Non-pigmented ciliary epithelial cell (primary cell): ENCODE measurements around the gene IFITM10.

ENCODE experiments used
- DNase-seq: peaks from one replicate; pipeline ENCODE4 v3.0.0-alpha.2; 2010; ENCODE audit warnings: low read depth

The IFITM10 gene

DNA sequence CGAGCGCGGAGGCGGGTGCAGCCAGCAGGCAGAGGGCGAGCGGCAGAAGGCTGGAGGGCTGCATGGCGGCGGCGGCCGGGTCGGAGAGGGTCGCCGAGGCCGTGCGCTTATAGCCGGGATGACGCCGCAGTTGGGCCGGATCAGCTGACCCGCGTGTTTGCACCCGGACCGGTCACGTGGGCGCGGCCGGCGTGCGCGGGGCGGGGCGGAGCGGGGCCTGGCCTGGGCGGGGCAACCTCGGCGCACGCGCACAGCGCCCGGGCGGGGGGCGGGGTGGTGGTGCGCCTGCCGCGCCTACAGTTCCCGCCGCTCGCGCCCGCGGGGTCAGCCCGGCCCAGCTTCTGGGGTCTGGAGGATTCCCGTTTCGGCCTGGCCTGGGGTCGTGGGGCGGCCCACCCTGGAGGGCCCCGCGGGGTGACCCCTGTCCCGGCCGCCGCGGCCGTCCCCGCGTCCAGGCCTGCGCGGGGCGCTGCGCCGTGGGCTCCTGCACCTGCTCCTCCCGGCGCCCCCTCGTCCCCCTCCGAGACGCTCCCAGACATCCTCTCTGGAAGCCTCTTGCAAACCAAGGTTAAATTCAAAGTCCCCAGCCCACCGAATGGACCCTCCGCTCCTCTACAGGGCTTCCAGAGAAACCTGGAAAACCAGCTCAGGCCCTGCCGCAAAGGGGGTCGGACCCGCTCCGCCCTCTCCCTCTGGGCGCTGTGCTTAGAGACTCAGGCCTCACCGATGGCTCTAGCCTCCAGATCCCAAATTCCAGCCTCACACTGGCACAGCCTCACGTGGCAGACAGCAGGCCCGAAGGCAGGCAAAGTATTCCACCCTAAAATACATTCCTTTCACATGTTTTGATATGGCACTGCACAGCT lies 13.6 kb upstream of the IFITM10 start, which contains the start of gene CTSD:
TSS of gene CTSD (minus strand) at position 132 of the 866 bp plus-strand sequence. CDS start at position 64, 68 bp downstream.
- DNase-seq, result no peak

DNA sequence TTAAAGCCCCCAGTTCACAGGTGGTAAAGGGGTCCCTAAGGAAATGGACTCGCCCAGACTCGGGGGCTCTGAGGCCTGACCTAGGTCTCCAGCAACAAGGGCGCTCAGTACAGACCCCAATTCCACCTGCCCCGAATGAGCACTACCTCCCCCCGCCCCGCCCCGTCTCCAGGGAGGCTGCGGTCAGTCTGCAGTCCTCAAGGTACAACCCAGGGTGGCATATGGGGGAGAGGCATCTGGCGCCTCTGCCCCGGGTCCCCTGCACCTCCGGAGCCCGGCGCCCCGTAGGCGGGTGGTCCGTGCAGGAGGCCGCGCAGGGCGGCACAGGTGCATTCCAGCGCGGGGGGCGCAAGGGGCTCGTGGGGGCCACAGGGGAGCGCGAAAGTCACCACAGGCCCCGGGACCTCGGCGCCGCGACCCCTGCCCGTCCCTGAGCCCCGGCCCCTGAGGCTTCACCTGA lies 13.0 kb upstream of the IFITM10 start:
- DNase-seq, result no peak

DNA sequence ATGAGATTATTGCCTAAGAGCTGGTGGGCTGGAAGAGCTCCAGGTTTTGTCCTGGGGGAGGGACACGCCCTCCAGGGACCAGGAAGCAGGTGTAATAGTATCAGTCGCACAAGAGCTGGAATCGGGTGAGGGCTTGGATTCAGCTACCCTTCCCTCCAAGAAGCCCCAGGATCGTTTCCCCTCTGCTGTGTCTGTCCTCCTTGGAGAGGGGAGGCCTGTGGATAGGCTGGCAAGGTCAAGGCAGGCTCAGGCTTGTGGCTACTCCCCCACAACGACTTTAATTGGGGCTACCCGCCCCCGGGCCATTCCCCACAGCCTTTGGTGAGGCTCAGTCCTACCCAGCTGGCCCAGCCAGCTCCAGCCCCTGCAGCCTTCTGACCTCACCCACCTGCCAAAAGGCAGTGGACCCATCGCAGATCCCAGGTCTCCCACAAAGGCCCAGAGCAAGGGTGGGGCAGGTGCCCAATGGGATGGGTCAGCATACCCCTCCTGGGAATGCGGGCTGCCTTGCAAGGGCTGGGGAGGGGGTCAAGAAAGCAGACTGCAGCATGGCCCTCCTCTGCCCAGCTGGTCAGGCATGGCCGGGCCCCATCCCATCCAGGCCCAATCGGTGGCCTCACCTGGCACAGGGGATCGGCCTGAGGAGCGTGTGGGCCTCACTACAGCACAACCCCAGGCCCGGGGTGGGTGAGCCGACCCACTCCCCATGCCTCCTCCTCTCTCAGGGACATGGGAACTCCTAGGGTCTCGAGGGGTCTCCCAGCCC lies 12.3 kb upstream of the IFITM10 start:
- DNase-seq, result no peak

DNA sequence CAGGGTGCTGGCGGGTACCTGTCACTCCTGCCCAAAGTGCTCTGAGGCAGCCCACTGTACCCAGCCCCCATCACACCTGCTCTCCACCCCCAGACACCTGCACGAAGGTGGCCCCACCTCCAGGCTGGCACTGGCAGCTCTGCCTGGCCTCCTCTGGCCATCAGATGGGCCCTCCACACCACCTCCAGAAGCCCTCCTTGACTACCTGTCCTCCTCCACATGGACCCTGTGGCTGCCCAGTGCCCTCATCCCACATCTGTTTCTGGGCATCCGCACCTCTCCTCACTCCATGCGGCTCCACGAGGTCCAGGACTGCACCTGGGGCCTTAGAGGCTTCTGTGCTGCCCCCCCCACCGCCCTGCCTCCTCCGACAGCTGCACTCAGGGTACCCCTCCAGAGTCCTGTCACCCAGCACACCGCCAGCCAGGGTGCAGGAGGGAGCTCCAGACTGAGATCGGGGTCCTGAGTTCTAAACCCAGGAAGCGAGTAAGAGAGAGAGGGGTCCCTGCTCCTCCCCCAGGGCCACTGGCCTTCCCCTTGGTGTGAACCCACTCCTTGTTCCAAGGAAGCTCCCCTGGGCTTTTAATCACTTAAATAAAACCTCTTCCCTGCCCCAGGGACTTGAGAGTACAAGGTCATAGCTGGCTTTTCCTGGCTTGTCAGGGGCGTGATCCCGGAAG lies 11.6 kb upstream of the IFITM10 start:
- no peak for DNase-seq

DNA sequence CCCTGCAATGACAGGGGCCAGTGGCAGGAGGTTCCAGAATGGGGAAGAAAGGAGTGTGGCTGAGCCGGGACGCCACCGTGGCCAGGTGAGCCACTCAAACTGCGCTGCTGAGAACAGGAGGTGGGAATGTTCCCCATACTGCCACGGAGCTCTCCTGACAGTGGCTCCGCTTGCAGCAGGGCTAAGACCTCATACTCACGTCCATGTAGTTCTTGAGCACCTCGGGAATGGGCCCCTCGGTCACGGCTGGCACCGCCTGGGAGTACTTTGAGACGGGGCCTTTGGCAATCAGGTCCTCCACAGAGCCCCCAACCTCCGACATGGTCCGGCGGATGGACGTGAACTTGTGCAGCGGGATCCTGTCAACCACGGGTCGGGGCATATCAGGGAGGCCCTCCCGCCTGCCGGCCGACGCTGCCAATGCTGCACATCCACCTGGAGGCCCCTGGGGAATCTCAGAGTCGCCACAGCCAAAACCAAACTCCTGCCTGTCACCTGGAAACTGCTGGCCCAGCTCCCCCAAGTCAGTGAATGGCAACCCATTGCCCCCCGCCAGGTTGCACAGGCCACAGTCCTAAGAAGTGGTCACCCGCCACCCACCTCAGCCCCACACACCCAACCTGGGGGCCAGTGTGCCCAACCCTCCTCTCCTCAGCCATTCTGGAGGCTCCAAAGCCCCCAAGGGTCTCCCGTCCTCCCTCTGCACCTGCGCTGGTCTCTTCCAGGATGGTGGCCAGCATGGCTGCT lies 10.9 kb upstream of the IFITM10 start:
- no peak for DNase-seq

DNA sequence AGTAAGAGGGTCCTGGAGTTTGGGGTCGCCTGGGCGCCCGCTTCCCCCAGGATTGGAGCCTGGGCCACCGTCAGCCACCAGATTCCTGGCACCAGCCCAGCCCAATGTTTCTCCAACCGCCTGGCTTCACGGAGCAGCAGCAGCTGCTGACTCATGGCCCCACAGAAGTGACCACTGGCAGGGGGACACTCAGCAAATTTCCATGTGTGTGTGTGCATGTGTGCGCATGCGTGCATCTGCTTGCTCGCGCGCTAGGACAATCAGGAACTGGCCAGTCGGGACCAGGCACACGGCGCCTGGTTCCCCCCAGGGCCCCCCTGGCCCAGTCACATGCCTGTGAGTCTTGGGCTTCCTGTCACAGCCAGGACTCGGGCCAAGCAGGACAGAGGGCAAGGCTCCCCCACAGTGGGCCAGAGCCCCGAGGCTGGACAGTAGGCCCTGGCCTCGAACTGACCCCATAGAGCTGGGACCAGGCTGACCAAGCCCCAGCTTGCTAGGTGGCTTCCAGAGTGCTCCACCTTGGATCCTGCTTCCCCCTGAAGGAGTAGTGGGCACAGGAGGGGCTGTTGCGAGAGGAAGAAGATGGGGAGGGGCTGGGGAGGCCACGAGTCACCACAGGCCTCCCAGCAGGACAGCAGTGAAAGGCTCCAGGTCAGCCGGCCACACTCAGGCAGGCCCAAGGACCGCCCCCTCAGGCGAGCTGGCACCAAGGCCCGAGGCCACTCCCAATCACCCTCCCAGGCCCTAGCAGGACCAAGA lies 10.1 kb upstream of the IFITM10 start:
- DNase-seq, result no peak

DNA sequence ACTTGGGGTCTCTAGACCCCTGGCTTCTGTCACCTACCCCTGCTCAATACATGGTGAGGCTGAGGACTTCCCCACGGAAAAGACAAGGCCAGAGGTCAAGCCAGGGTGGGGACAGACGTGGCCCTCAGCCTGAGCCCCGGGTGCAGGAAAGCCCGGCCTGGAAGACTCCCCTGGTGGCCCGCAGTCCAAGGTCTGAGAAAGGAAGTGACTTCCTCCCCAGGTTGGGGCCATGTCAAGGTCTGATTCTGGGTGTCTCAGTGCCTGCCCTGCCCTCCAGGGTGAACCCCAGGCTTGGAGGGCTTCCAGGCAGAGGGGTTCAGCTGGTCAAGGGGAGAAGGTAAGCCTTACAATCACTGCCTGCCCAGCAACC lies 9.4 kb upstream of the IFITM10 start:
- DNase-seq, result no peak

DNA sequence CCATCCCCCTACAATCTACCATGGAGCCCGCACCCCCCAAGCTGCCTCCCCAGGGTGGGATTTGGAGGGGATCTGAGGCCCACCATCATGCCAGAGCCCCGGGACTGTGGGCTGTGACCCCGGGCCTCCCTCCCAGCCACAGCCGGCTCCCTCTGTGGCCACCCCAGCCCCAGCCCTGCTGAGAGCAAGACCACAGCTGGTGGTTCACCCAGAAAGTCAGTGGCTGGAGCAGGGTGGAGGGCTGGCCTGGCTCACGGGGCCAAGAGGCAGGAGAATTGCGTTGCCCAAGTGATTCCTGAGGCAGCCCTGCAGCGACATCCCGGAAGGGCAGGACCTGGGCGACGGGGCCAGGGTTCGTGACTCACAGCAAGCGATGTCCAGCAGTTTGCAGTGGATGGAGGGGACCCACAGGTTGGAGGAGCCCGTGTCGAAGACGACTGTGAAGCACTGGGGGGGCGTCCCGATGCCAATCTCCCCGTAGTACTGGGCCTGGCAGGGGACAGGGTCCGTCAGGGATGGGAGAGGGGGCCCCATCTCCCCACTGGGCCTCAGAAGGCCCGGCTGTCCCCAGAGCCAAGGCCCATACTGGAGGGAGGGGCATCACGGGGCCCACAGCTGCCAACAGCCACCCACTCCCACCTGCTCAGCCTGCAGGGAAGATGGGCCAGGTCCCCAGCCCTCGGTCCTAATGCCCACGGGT lies 8.9 kb upstream of the IFITM10 start:
- DNase-seq, result no peak

DNA sequence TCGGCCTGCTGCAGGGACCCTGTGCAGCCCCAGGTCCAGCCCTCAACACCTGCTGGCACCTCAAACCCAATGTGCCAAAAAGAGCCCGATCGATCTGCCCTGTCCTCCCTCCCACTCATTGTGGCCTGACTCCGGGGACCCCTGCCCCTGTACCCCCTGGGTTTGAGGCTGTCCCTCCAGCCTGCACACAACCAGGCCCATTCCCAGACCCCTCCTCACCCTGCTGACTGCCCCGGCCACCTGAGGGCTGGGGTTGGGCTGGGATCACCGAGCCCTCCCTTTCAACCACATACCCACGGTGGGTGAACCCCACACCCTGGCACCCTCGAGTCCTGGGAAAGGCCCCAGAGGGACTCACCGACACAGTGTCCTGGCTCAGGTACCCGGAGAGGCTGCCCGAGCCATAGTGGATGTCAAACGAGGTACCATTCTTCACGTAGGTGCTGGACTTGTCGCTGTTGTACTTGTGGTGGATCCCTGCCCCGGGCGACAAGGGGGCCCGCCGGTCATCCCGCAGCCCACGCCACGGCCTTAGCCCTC lies 8.3 kb upstream of the IFITM10 start:
- DNase-seq, result no peak

DNA sequence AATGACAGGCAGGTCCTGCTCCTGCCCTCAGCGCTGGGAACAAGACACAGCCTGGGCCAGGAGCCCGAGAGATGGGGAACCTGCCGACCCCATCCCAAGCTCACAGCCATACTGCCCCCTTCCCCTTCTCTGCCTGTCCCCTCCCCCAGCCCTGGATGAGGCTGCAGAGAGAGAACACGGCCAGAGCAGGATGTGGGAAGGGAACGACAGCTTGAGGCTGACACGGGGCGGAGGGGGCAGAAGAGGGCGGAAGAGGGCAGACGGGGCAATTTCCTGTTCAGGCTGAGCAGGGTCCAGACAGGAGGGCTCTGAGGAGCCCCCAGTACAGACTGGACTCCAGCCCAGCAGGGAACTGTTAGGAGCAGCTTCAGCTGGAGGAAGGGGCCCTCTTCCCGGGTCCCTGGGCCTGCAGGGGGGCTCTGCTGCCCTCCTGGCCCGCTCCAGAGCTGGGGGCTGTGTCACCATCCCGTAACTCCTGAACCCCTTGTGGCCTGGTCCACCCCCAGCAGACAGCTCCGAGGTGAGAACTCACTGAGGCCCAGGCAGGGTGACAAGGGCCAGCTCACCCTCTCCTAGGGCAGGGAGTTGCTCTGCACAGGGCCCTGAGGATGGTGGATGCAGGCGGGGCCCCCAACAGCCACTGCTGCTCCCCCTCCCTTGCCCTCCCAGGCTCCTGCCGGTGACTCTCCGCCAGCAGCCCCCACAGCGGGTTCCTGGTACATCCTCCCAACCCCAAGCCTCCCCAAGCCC lies 7.6 kb upstream of the IFITM10 start:
- no peak for DNase-seq

DNA sequence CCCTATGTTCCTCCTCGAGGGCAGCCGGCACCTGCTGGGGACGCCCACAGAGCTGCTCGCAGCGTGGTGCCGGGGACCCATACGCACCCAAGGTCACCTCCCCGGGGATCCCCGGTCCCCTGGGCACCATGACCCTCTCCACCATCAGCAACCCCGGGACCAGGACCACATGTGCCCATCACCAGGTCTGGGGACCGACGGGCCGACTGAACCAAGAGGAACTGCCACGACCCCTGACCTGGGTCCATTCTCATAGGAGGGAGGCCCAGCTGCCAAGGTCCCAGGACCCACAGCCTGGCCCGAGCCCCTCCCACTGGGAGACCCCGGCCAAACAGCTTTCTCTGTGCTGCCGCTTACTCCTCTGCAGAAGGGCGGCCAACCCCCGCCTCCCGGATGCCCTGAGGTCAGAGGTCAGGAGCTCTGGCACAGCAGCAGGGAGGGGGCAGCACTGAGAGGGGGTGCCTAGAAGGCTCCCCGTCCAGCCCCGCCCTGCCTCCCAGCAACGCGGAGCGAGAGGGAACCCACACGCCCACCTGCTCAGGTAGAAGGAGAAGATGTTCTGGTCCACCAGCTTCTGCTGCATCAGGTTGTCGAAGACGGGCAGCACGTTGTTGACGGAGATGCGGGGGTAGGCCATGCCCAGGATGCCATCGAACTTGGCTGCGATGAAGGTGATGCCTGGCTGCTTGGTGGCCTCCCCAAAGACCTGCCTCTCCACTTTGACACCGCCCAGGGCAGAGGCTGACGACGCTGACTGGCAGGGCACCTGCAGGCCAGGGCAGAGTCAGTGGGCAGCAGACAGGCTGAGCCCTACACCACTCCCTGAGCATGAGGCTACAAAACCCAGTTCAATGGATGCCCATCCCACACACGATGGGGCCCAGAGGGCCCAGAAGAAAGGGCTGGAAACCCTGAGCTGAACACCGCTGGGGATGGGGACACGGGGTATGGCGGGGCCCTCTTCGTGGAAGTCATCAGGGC lies 6.7 kb upstream of the IFITM10 start:
- no peak for DNase-seq

DNA sequence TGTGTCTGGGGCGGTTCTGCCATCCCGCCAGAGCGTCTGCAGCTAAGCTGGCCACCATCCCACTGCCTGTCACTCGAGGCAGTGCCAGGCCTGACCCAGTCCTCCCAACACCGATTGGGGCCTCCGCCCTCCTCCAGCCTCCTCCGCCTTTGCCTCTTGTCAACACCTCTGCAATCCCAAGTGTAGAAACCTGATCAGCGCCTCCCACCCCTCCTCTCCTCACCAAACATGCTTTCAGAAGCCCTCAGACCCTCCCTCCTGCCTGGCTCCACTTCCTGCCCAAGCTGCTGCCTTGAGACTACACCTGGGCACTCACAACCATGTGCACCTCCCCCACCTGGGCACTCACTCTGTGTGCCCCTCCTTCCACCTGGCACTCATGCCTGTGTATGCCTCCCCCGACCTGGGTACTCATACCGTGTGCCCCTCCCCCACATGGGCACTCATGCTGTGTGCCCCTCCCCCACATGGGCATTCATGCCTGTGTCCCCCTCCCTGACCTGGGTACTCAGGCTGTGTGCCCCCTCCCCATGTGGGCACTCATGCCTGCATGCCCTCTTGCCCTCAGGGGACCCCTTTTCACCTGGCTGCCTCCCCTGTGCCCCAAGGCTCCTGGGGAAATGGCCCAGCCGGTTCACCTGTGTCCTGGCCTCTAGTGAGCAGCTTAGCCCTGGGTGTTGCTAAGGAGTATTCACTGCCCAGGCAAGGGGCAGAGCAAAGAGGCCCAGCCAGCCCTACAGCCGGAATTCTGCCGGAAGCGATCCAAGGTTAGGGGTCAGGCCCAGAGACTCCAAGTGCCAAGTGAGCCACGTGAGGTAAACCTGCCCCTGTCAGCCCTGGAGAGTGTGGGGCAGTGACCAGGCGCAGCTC lies 5.5 kb upstream of the IFITM10 start:
- no peak for DNase-seq

DNA sequence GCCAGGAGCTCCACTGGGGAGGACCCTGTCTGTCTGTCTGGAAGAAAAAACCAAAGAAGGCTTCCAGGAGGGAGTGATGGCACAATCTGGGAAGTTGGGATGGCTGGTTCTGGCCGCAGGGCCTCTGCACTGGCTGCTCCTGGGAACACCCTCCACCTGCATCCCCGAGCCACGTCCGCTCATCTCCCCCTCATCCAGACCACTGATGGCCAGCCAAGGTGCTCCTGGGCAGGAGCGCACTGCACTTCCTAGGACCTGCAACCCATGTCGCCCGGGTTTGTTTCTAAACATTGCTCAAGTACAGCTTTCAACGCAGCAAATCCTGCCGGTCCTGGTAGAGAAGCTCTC lies 4.9 kb upstream of the IFITM10 start:
- no peak for DNase-seq

DNA sequence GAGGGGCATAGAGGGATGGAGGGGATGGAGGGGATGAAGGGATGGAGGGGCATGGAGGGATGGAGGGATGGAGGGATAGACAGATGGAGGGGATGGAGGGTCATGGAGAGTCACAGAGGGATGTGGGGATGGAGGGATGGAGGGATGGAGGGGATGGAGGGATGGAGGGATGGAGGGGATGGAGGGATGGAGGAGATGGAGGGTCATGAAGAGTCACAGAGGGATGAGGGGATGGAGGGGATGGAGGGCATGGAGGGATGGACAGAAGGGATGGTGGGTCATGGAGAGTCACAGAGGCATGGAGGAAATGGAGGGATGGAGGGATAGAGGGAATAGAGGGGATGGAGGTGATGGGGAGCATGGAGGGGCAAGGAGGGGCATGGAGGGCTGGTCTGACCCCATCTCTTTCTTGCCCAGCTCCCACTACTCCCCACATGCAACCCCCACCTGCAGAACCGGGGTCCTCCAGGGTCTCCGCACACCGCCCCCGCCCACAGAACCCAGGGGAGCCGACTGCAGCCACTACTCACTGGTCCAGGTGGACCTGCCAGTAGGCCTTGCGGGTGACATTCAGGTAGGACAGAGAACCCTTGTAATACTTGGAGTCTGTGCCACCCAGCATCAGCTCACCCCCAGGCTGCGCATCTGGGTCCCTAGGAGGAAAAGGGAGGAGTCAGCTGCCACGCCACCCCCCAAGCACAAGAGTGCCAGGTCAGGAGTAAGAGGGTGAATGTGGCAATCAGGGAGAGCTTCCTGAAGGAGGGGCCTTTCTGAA lies 4.2 kb upstream of the IFITM10 start:
- no peak for DNase-seq

DNA sequence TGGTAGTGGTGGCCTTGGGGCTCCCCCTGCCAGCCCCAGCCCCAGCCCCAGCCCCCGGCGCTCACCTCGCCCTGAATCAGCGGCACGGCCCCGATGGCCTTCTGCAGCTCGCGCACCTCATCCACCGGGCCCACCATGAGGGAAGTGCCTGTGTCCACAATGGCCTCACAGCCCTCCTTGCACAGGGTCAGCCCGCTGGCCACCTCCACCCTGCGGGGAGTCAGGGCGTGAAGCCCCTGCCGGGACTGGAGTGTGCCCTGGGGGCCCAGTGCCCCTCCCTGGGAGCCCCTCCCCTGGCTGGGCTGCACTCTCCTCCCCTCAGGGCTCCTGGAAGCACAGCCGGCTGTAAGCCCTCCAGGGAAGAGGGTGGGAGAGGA lies 3.5 kb upstream of the IFITM10 start:
- DNase-seq, result no peak

DNA sequence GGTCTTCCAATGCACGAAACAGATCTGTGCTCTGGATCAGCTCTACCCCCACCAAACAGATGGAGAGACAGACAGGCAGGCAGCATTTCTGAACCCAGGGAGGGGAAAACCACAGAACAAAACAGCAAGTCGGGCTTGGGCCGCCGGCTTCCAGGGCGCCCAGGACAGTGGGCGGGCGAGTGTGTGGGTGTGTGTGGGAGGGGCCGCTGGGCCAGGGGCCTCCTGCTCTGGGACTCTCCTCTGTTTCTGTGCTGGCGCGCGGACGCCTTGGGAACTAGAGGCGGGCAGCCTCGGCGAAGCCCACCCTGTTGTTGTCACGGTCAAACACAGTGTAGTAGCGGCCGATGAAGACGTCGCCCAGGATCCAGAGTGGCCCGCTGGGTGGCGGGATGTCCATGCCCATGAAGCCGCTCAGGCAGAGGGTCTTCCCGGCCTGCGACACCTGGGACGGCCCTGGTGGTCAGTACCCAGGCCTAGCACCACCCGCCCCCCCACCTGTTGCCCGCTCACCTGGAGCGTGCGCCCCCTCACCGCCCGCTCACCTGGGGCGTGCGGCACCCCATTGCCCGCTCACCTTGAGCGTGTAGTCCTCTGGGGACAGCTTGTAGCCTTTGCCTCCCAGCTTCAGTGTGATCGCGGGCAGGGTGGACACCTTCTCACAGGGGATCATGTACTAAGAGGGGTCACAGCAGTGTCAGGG lies 3.0 kb upstream of the IFITM10 start:
- DNase-seq, result no peak
